Thyroid gland (tissue), 4 donors: ENCODE measurements around the gene SSTR4. TPM values are rescaled to one million over a fixed set of nuclear protein-coding genes. Genes with fewer than 3 reads are reported as not detected.
A peak's percentile ranks its signal among the peaks of the same experiment; 100 is the strongest.

Experiments used
- DNase-seq, 2 donors: peaks; one replicate each; pipeline ENCODE4 v3.0.0-alpha.2; 2019
- H3K27ac ChIP-seq, 3 donors: fragments of 200-600 bp; sonication (generic); 1 replicate in 2 of 3; 2 replicates in 1 of 3; pipeline ENCODE4 v1.5.1; 2016 to 2019; ENCODE audit warnings: mild to moderate bottlenecking in 1 of 3, moderate library complexity in 1 of 3
- H3K27me3 ChIP-seq: fragments of 200-600 bp; sonication (generic); one replicate; pipeline ENCODE4 v1.5.1; 2019
- H3K36me3 ChIP-seq, 2 donors: fragments of 200-600 bp; sonication (generic); one replicate each; pipeline ENCODE4 v1.5.1; 2016 to 2019
- H3K4me1 ChIP-seq, 2 donors: fragments of 200-600 bp; sonication (generic); one replicate each; pipeline ENCODE4 v1.5.1; 2017 to 2019
- H3K4me3 ChIP-seq, 3 donors: fragments of 200-600 bp; sonication (generic); replicated peaks in 1 of 3; 1 replicate in 2 of 3; 2 replicates in 1 of 3; pipeline ENCODE4 v1.5.1; 2016; ENCODE audit warnings: mild to moderate bottlenecking in 1 of 3
- H3K9me3 ChIP-seq: fragments of 200-600 bp; sonication (generic); one replicate; pipeline ENCODE4 v1.5.1; 2017
- CTCF ChIP-seq, 6 experiments: fragments of 200-600 bp in 3 of 6; fragments of 450-650 bp in 3 of 6; sonication (generic) in 3 of 6; IDR thresholded peaks; one replicate each; pipeline ENCODE4 v1.5.1; 2016 to 2019; ENCODE audit warnings: antibody characterized with exemption in 6 of 6, mild to moderate bottlenecking in 2 of 6, inconsistent platforms in 1 of 6, moderate library complexity in 1 of 6
- POLR2A ChIP-seq, 2 donors: fragments of 450-650 bp; IDR thresholded peaks; one replicate each; pipeline ENCODE4 v1.6.1; 2017; ENCODE audit warnings: antibody characterized with exemption in 2 of 2, mild to moderate bottlenecking in 2 of 2, moderate library complexity in 1 of 2
- WGBS, 2 donors: methylation state at CpG; one replicate each; pipeline ENCODE4 v1.1.5; 2017; 5-methylcytosine and 5-hydroxymethylcytosine counted together
- intact Hi-C: fragments of 100-400 bp; cut with DNase I; formaldehyde crosslinking; loops from one replicate; pipeline ENCODE4 v1.15.1; 2023
- total RNA-seq, 4 donors: library from RNA; depleted of rRNA; stranded (reverse); fragments of >200 nt; gene quantifications; one replicate each; pipeline ENCODE4 v1.2.3, GENCODE V29; 2016

The SSTR4 gene
- total RNA-seq, 4 donors from 2014 or later: not detected

DNA sequence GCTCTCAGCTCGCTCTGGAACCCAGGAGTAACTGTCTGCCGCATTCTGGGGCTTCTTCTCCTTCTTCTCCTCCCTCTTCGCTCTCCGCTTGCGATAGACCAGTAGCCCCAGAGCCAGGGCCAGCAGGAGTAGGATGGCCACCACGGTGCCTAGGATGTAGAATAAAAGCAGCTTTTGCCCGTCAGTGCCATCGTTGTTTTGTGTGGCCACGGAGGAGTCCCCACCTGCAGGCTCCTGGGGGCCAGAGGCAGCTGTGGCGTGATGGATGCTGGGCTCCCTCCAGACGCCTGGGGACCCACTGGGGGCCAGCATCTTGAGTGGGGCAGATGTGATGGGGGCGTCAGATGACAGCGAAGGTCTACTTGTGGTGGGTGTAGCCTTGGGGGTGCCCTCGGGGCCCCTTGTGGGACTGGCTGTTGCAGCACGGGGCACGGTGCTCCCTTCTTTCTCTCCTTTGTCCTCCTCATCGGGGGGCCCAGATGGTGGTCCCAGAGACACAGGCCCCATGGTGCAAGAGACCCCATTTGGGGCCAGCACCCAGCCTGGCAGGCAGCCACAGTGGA is 49.3 kb downstream of the SSTR4 start:
- intact Hi-C loops: no loop called here
- WGBS, 2 donors: 85 to 88% methylated on average over 16 to 17 of the region's 17 CpGs
- H3K9me3 ChIP-seq: no peaks in the 10 kb centered on the region
- H3K4me3 ChIP-seq: peak overlapping the region in 1 of 3 donors; percentile 26
- no peaks in the 10 kb centered on the region for H3K27me3 ChIP-seq
- H3K27ac ChIP-seq: peak overlapping the region; percentile 77 to 85 (median 81)
- DNase-seq: no peak
- H3K4me1 ChIP-seq: peaks cover 0 to 12% of the 10 kb centered on the region in 2 donors
- TF ChIP-seq CTCF (IDR thresholded peaks at IDR 0.05) (no peak), POLR2A (IDR thresholded peaks at IDR 0.05) (no peak)
- no peaks in the 10 kb centered on the region for H3K36me3 ChIP-seq

DNA sequence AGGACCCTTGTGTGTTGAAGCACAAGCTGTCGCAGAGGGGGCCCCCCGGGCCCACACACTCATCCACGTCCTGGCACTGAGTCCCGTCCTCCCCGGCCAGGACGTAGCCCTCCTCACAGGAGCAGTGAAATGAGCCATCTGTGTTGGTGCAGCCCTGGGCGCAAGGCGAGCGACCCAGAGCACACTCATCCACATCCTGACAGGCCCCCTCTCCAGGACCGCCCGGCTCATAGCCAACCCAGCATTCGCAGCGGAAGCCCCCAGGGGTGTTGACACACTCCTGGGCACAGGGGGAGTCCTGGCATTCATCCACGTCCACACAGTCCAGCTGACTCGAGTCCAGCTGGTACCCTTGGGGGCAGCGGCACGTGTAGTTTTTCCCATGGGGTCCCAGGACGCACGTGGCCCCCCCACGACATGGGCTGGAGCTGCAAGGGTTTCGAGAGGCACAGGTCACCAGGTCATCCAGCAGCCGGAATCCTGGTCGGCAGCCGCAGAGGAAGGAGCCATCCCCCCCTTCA is 49.8 kb downstream of the SSTR4 start:
- no peaks in the 10 kb centered on the region for H3K36me3 ChIP-seq
- intact Hi-C loops: no loop called here
- WGBS, 2 donors: 61 to 65% methylated on average over 11 to 15 of the region's 24 CpGs
- TF ChIP-seq CTCF (IDR thresholded peaks at IDR 0.05) (no peak), POLR2A (IDR thresholded peaks at IDR 0.05) (no peak)
- no peaks in the 10 kb centered on the region for H3K9me3 ChIP-seq
- H3K4me3 ChIP-seq: peak overlapping the region in 1 of 3 donors; percentile 26
- peaks cover 0 to 12% of the 10 kb centered on the region in 2 donors for H3K4me1 ChIP-seq
- H3K27ac ChIP-seq: peak overlapping the region; percentile 77 to 85 (median 81)
- no peak for DNase-seq
- H3K27me3 ChIP-seq: no peaks in the 10 kb centered on the region

DNA sequence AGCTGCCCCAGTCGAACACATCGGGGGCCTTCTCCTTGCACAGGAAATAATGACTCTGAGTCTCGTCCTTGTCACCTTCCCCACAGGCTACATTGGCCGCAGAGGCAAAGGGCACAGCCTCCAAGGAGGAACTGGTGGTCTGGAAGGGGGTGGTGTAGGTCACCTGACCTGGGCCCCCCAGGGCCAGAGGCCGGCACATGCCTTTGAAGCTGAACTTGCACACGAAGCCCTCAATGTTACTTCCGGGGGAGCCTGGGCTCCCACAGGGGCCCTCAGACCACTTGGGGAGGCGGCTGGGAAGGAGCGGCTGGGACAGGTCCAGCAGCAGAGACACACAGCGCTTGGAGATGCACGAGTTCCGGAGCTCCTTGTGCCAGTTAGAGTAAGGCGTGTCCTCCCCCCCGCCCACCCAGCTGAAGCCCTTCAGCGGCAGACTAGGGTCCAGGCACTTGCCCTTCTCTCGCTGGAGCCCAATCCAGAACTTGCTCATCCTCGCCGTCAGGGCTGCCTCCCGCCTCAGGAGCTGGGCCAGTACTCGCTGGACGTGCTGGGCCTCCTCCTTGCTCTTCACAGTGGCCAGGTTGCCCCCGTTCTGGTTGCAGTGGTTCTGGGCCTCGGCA is 50.4 kb downstream of the SSTR4 start:
- Histone ChIP-seq H3K36me3 (no peaks in the 10 kb centered on the region), H3K9me3 (no peaks in the 10 kb centered on the region), H3K27ac (peak overlapping the region; percentile 77 to 85 (median 81)), H3K27me3 (no peaks in the 10 kb centered on the region), H3K4me3 (peak overlapping the region in 1 of 3 donors; percentile 26), H3K4me1 (peaks cover 0 to 12% of the 10 kb centered on the region in 2 donors)
- TF ChIP-seq POLR2A (IDR thresholded peaks at IDR 0.05) (no peak), CTCF (IDR thresholded peaks at IDR 0.05) (no peak)
- DNase-seq: no peak
- intact Hi-C loops: no loop called here
- WGBS, 2 donors: 77 to 84% methylated on average over 10 to 22 of the region's 23 CpGs

GRCh38 chr20:23086056-23086566 is 51.0 kb downstream of the SSTR4 start, which contains the start of gene CD93:
Gene CD93, minus strand, starts transcription at chr20:23086324. Its CDS starts 132 bp downstream, at chr20:23086192.
- Histone ChIP-seq H3K9me3 (no peaks in the 10 kb centered on the region), H3K4me3 (peak within 1 kb of the TSS in 1 of 3 donors; percentile 26), H3K4me1 (peaks cover 0 to 12% of the 10 kb centered on the region in 2 donors), H3K27ac (peak within 1 kb of the TSS; percentile 77 to 85 (median 81)), H3K27me3 (no peaks in the 10 kb centered on the region), H3K36me3 (no peaks in the 10 kb centered on the region)
- no peak for DNase-seq
- intact Hi-C loops: no loop called here
- WGBS, 2 donors: 59 to 70% methylated on average over 18 to 28 of the region's 28 CpGs
- TF ChIP-seq CTCF (IDR thresholded peaks at IDR 0.05) (no peak), POLR2A (IDR thresholded peaks at IDR 0.05) (peak in 1 of 2 donors; percentile 18)
